Measurements from ENCODE around the gene GAL3ST2.
A peak's percentile ranks its signal among the peaks of the same experiment; 100 is the strongest.

GAL3ST2 gene

GRCh38 chr2:241837197-241837965, 60.8 kb downstream of the GAL3ST2 start:
- H3K27ac ChIP-seq, result no peak overlapping the region
- no peak overlapping the region for H3K4me3 ChIP-seq (ENCODE audit: low read depth in 1 of 2, low read length in 1 of 2)
- no peaks in the 10 kb centered on the region for H3K4me1 ChIP-seq (ENCODE audit: control insufficient read depth in 1 of 2, insufficient read depth in 1 of 2, low read depth in 1 of 2, low read length in 1 of 2)
- peaks cover 36% of the 10 kb centered on the region for H3K27me3 ChIP-seq
- H3K9me3 ChIP-seq, result no peaks in the 10 kb centered on the region
- no peak for TF ChIP-seq CTCF (IDR thresholded peaks at IDR 0.05)
- no peaks in the 10 kb centered on the region for H3K36me3 ChIP-seq

- no peak for TF ChIP-seq CTCF (IDR thresholded peaks at IDR 0.05)
- no peak overlapping the region for H3K27ac ChIP-seq
- no peaks in the 10 kb centered on the region for H3K36me3 ChIP-seq
- H3K4me1 ChIP-seq (ENCODE audit: control insufficient read depth in 1 of 2, insufficient read depth in 1 of 2, low read depth in 1 of 2, low read length in 1 of 2), result peaks cover 11 to 13% of the 10 kb centered on the region in 2 experiments
- no peaks in the 10 kb centered on the region for H3K9me3 ChIP-seq
- peaks cover 74% of the 10 kb centered on the region for H3K27me3 ChIP-seq
- no peak overlapping the region for H3K4me3 ChIP-seq (ENCODE audit: low read depth in 1 of 2, low read length in 1 of 2)
These were observed 64.8 kb downstream of the GAL3ST2 start for GRCh38 chr2:241841181-241842066.

- peaks cover 11 to 13% of the 10 kb centered on the region in 2 experiments for H3K4me1 ChIP-seq (ENCODE audit: control insufficient read depth in 1 of 2, insufficient read depth in 1 of 2, low read depth in 1 of 2, low read length in 1 of 2)
- H3K9me3 ChIP-seq, result no peaks in the 10 kb centered on the region
- H3K27ac ChIP-seq, result no peak overlapping the region
- no peak overlapping the region for H3K4me3 ChIP-seq (ENCODE audit: low read depth in 1 of 2, low read length in 1 of 2)
- no peaks in the 10 kb centered on the region for H3K36me3 ChIP-seq
- TF ChIP-seq CTCF (IDR thresholded peaks at IDR 0.05), result no peak
- peaks cover 71% of the 10 kb centered on the region for H3K27me3 ChIP-seq
These were observed 65.4 kb downstream of the GAL3ST2 start for GRCh38 chr2:241842067-241842415.

GRCh38 chr2:241842620-241843211, 66.1 kb downstream of the GAL3ST2 start:
- Histone ChIP-seq H3K9me3 (no peaks in the 10 kb centered on the region), H3K4me3 (ENCODE audit: low read depth in 1 of 2, low read length in 1 of 2) (peak overlapping the region; percentile 40 to 45), H3K27ac (no peak overlapping the region), H3K27me3 (peaks cover 64% of the 10 kb centered on the region), H3K36me3 (no peaks in the 10 kb centered on the region), H3K4me1 (ENCODE audit: control insufficient read depth in 1 of 2, insufficient read depth in 1 of 2, low read depth in 1 of 2, low read length in 1 of 2) (peaks cover 11 to 13% of the 10 kb centered on the region in 2 experiments)
- no peak for TF ChIP-seq CTCF (IDR thresholded peaks at IDR 0.05)

GRCh38 chr2:241843321-241844065, 66.9 kb downstream of the GAL3ST2 start:
- Histone ChIP-seq H3K36me3 (no peaks in the 10 kb centered on the region), H3K27ac (no peak overlapping the region), H3K4me1 (ENCODE audit: control insufficient read depth in 1 of 2, insufficient read depth in 1 of 2, low read depth in 1 of 2, low read length in 1 of 2) (peaks cover 11 to 13% of the 10 kb centered on the region in 2 experiments), H3K4me3 (ENCODE audit: low read depth in 1 of 2, low read length in 1 of 2) (no peak overlapping the region), H3K27me3 (peaks cover 56% of the 10 kb centered on the region), H3K9me3 (no peaks in the 10 kb centered on the region)
- no peak for TF ChIP-seq CTCF (IDR thresholded peaks at IDR 0.05)

Data from neutrophil (primary cell).